Measurements from ENCODE around the gene KIF17.
A peak's percentile ranks its signal among the peaks of the same experiment; 100 is the strongest.

Gene KIF17

GRCh38 chr1:20641975-20642374, 75.8 kb downstream of the KIF17 start:
- DNase-seq (ENCODE audit: low read depth, low spot score): no peak
- Histone ChIP-seq H3K36me3 (ENCODE audit: insufficient read depth, insufficient read length, low read length) (peaks cover 32% of the 10 kb centered on the region), H3K4me1 (ENCODE audit: insufficient read depth, insufficient read length) (peaks cover 11% of the 10 kb centered on the region), H3K4me3 (ENCODE audit: insufficient read length, low read depth) (no peak overlapping the region), H3K27me3 (ENCODE audit: insufficient read depth, insufficient read length) (no peaks in the 10 kb centered on the region), H3K9me3 (ENCODE audit: insufficient read depth, low read length) (no peaks in the 10 kb centered on the region), H3K9ac (ENCODE audit: insufficient read length, low read depth) (no peak overlapping the region)
- TF ChIP-seq ZNF274 (IDR thresholded peaks at IDR 0.05; ENCODE audit: low read depth, low read length): no peak
- no peak for TF ChIP-seq YY1 (IDR thresholded peaks at IDR 0.05; ENCODE audit: insufficient read depth, insufficient read length)
- TF ChIP-seq SUZ12 (IDR thresholded peaks at IDR 0.05; ENCODE audit: extremely low read depth, insufficient read depth, insufficient read length): no peak

- H3K36me3 ChIP-seq (ENCODE audit: insufficient read depth, insufficient read length, low read length): peaks cover 28% of the 10 kb centered on the region
- no peak for DNase-seq (ENCODE audit: low read depth, low spot score)
- H3K4me1 ChIP-seq (ENCODE audit: insufficient read depth, insufficient read length): peaks cover 15% of the 10 kb centered on the region
- TF ChIP-seq SUZ12 (IDR thresholded peaks at IDR 0.05; ENCODE audit: extremely low read depth, insufficient read depth, insufficient read length) (no peak), YY1 (IDR thresholded peaks at IDR 0.05; ENCODE audit: insufficient read depth, insufficient read length) (no peak), ZNF274 (IDR thresholded peaks at IDR 0.05; ENCODE audit: low read depth, low read length) (no peak)
- H3K4me3 ChIP-seq (ENCODE audit: insufficient read length, low read depth): no peak overlapping the region
- no peak overlapping the region for H3K9ac ChIP-seq (ENCODE audit: insufficient read length, low read depth)
- H3K9me3 ChIP-seq (ENCODE audit: insufficient read depth, low read length): no peaks in the 10 kb centered on the region
- no peaks in the 10 kb centered on the region for H3K27me3 ChIP-seq (ENCODE audit: insufficient read depth, insufficient read length)
These were observed 77.6 kb downstream of the KIF17 start for GRCh38 chr1:20640183-20640597.

GRCh38 chr1:20636785-20637347, 80.9 kb downstream of the KIF17 start:
- H3K9ac ChIP-seq (ENCODE audit: insufficient read length, low read depth): no peak overlapping the region
- no peak for DNase-seq (ENCODE audit: low read depth, low spot score)
- H3K9me3 ChIP-seq (ENCODE audit: insufficient read depth, low read length): no peaks in the 10 kb centered on the region
- no peak overlapping the region for H3K4me3 ChIP-seq (ENCODE audit: insufficient read length, low read depth)
- TF ChIP-seq ZNF274 (IDR thresholded peaks at IDR 0.05; ENCODE audit: low read depth, low read length) (no peak), SUZ12 (IDR thresholded peaks at IDR 0.05; ENCODE audit: extremely low read depth, insufficient read depth, insufficient read length) (no peak), YY1 (IDR thresholded peaks at IDR 0.05; ENCODE audit: insufficient read depth, insufficient read length) (no peak)
- H3K27me3 ChIP-seq (ENCODE audit: insufficient read depth, insufficient read length): no peaks in the 10 kb centered on the region
- H3K36me3 ChIP-seq (ENCODE audit: insufficient read depth, insufficient read length, low read length): peaks cover 19% of the 10 kb centered on the region
- peaks cover 12% of the 10 kb centered on the region for H3K4me1 ChIP-seq (ENCODE audit: insufficient read depth, insufficient read length)

- Histone ChIP-seq H3K9ac (ENCODE audit: insufficient read length, low read depth) (no peak overlapping the region), H3K4me1 (ENCODE audit: insufficient read depth, insufficient read length) (peaks cover 5% of the 10 kb centered on the region), H3K9me3 (ENCODE audit: insufficient read depth, low read length) (no peaks in the 10 kb centered on the region), H3K27me3 (ENCODE audit: insufficient read depth, insufficient read length) (no peaks in the 10 kb centered on the region), H3K4me3 (ENCODE audit: insufficient read length, low read depth) (peak overlapping the region; percentile 67), H3K36me3 (ENCODE audit: insufficient read depth, insufficient read length, low read length) (peaks cover 17% of the 10 kb centered on the region)
- DNase-seq (ENCODE audit: low read depth, low spot score): no peak
- TF ChIP-seq ZNF274 (IDR thresholded peaks at IDR 0.05; ENCODE audit: low read depth, low read length): no peak
- no peak for TF ChIP-seq YY1 (IDR thresholded peaks at IDR 0.05; ENCODE audit: insufficient read depth, insufficient read length)
- TF ChIP-seq SUZ12 (IDR thresholded peaks at IDR 0.05; ENCODE audit: extremely low read depth, insufficient read depth, insufficient read length): no peak
These were observed 83.2 kb downstream of the KIF17 start for GRCh38 chr1:20634594-20635084.

GRCh38 chr1:20634065-20634593, 83.7 kb downstream of the KIF17 start:
- H3K27me3 ChIP-seq (ENCODE audit: insufficient read depth, insufficient read length): no peaks in the 10 kb centered on the region
- no peak for TF ChIP-seq YY1 (IDR thresholded peaks at IDR 0.05; ENCODE audit: insufficient read depth, insufficient read length)
- no peak for TF ChIP-seq ZNF274 (IDR thresholded peaks at IDR 0.05; ENCODE audit: low read depth, low read length)
- TF ChIP-seq SUZ12 (IDR thresholded peaks at IDR 0.05; ENCODE audit: extremely low read depth, insufficient read depth, insufficient read length): no peak
- H3K4me3 ChIP-seq (ENCODE audit: insufficient read length, low read depth): peak overlapping the region; percentile 67
- peaks cover 5% of the 10 kb centered on the region for H3K4me1 ChIP-seq (ENCODE audit: insufficient read depth, insufficient read length)
- H3K9me3 ChIP-seq (ENCODE audit: insufficient read depth, low read length): no peaks in the 10 kb centered on the region
- peak overlapping the region; percentile 38 for H3K9ac ChIP-seq (ENCODE audit: insufficient read length, low read depth)
- no peak for DNase-seq (ENCODE audit: low read depth, low spot score)
- peaks cover 13% of the 10 kb centered on the region for H3K36me3 ChIP-seq (ENCODE audit: insufficient read depth, insufficient read length, low read length)

GRCh38 chr1:20633190-20634064, 84.4 kb downstream of the KIF17 start, which contains the start of gene PINK1:
Gene PINK1 (plus strand): TSS chr1:20633458. CDS start chr1:20633549, 91 bp downstream.
- Histone ChIP-seq H3K27me3 (ENCODE audit: insufficient read depth, insufficient read length) (no peaks in the 10 kb centered on the region), H3K4me3 (ENCODE audit: insufficient read length, low read depth) (peak within 1 kb of the TSS; percentile 67), H3K9ac (ENCODE audit: insufficient read length, low read depth) (peak within 1 kb of the TSS; percentile 74), H3K9me3 (ENCODE audit: insufficient read depth, low read length) (peaks cover 4% of the 10 kb centered on the region; the same call in 1 of the 2 replicates), H3K4me1 (ENCODE audit: insufficient read depth, insufficient read length) (peaks cover 5% of the 10 kb centered on the region), H3K36me3 (ENCODE audit: insufficient read depth, insufficient read length, low read length) (peaks cover 13% of the 10 kb centered on the region)
- no peak for DNase-seq (ENCODE audit: low read depth, low spot score)
- TF ChIP-seq YY1 (IDR thresholded peaks at IDR 0.05; ENCODE audit: insufficient read depth, insufficient read length) (no peak), SUZ12 (IDR thresholded peaks at IDR 0.05; ENCODE audit: extremely low read depth, insufficient read depth, insufficient read length) (no peak), ZNF274 (IDR thresholded peaks at IDR 0.05; ENCODE audit: low read depth, low read length) (no peak)

- no peak overlapping the region for H3K4me3 ChIP-seq (ENCODE audit: insufficient read length, low read depth)
- peaks cover 4% of the 10 kb centered on the region for H3K36me3 ChIP-seq (ENCODE audit: insufficient read depth, insufficient read length, low read length)
- DNase-seq (ENCODE audit: low read depth, low spot score): no peak
- TF ChIP-seq SUZ12 (IDR thresholded peaks at IDR 0.05; ENCODE audit: extremely low read depth, insufficient read depth, insufficient read length) (no peak), ZNF274 (IDR thresholded peaks at IDR 0.05; ENCODE audit: low read depth, low read length) (no peak), YY1 (IDR thresholded peaks at IDR 0.05; ENCODE audit: insufficient read depth, insufficient read length) (no peak)
- H3K4me1 ChIP-seq (ENCODE audit: insufficient read depth, insufficient read length): peaks cover 5% of the 10 kb centered on the region
- peaks cover 14% of the 10 kb centered on the region for H3K9me3 ChIP-seq (ENCODE audit: insufficient read depth, low read length)
- H3K27me3 ChIP-seq (ENCODE audit: insufficient read depth, insufficient read length): no peaks in the 10 kb centered on the region
- H3K9ac ChIP-seq (ENCODE audit: insufficient read length, low read depth): no peak overlapping the region
These were observed 85.4 kb downstream of the KIF17 start for GRCh38 chr1:20632386-20632785.
